Activated naive CD4-positive, alpha-beta T cell treated with anti-CD3 and anti-CD28 coated beads, Interleukin-2, amount 50 U/mL, for 24 hours (primary cell): ENCODE results near the gene HIRA.

Source experiments
- H3K27ac Mint-ChIP-seq: one replicate; pipeline ENCODE4 v1.8.0; 2021; ENCODE audit warnings: mild to moderate bottlenecking, mixed read lengths
- H3K27me3 Mint-ChIP-seq: one replicate; pipeline ENCODE4 v1.8.0; 2021; ENCODE audit warnings: mixed read lengths
- H3K36me3 Mint-ChIP-seq: one replicate; pipeline ENCODE4 v1.8.0; 2021; ENCODE audit warnings: mixed read lengths
- H3K4me1 Mint-ChIP-seq: one replicate; pipeline ENCODE4 v1.8.0; 2021; ENCODE audit warnings: mixed read lengths
- H3K4me3 Mint-ChIP-seq: one replicate; pipeline ENCODE4 v1.8.0; 2021; ENCODE audit warnings: mild to moderate bottlenecking, mixed read lengths
- H3K9me3 Mint-ChIP-seq: one replicate; pipeline ENCODE4 v1.8.0; 2021; ENCODE audit warnings: mixed read lengths

HIRA gene

DNA sequence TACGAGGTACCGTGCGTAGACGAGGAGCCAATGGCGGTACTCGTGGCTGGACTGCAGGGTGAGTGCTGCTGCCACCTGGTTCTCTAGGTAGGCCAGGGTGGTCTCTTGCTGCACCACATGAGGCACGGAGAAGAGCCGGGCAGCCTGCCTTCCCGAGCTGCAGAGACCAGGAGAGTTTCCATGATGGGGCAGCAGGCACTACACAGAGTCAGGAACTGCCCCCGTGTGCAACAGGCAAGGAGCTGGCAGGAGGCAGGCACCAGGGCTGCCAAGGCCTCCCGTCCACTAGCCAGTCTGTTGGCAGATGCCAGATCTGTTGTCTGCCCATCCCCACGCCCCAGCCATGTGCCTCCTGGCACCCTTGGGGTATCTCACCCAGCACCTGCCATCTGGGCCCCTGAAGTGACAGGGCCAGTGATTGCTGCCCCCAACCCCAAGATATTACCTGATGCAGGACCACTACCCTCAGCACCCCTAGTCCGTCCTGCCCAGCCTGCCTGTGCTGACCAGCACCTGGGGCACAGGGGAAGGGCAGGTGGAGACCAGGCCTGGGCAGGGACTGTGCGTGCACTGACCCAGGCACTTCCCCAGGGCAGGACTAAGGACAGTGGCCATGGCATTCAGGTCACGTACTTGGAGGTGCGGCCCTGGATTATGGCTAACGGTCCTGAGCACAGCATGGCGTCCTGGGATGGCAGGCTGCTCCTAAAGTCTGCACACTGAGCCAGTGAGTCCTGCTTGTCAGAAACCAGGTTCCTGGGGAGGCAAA is 78.0 kb downstream of the HIRA start:
- peaks cover 25% of the 10 kb centered on the region for H3K36me3 Mint-ChIP-seq

DNA sequence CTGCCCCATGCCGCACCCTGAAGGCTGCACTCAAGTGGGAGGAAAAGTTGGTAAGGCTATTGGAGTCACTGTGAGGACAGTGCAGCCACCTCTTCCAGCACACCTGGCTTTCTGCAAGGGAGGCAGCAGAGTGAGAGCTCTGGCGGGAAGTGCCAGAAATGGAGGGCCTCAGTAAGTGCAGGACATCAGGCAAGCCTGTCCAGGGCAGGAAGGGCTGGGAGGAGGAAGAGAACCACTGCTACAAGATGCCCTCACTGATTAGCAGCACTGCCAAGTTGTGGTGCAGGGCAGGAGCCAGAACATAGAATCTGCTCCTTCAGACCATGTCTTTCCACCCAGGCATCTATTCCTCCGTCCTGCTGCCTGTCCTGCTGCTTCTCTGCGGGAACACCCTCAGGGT is 78.8 kb downstream of the HIRA start:
- Mint-ChIP-seq H3K4me3 (no peak overlapping the region), H3K4me1 (no peaks in the 10 kb centered on the region), H3K27me3 (no peaks in the 10 kb centered on the region), H3K36me3 (peaks cover 25% of the 10 kb centered on the region), H3K27ac (no peak overlapping the region), H3K9me3 (no peaks in the 10 kb centered on the region)

More for the DNA sequence above, 78.0 kb downstream of the HIRA start:
- no peaks in the 10 kb centered on the region for H3K27me3 Mint-ChIP-seq
- no peak overlapping the region for H3K4me3 Mint-ChIP-seq
- H3K27ac Mint-ChIP-seq: no peak overlapping the region
- no peaks in the 10 kb centered on the region for H3K4me1 Mint-ChIP-seq
- no peaks in the 10 kb centered on the region for H3K9me3 Mint-ChIP-seq

DNA sequence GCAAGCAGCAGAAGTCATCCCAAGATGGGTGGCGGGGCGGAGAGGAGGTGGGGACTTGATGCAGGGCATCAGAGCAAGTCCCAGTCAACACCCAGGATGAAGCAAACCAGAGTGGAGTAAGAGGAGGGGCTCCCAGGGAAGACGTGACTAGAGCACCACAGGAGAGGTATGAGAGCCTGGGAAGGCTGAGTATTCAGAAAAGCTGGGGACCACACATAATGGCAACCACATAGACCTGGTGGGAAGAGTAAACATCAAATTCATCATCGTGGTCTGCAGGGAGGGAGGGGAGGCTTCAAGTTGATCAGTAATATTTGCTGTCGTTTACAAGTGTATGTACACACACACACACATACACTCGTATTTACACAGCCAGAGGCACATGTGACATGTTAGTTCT is 79.3 kb downstream of the HIRA start:
- no peaks in the 10 kb centered on the region for H3K27me3 Mint-ChIP-seq

DNA sequence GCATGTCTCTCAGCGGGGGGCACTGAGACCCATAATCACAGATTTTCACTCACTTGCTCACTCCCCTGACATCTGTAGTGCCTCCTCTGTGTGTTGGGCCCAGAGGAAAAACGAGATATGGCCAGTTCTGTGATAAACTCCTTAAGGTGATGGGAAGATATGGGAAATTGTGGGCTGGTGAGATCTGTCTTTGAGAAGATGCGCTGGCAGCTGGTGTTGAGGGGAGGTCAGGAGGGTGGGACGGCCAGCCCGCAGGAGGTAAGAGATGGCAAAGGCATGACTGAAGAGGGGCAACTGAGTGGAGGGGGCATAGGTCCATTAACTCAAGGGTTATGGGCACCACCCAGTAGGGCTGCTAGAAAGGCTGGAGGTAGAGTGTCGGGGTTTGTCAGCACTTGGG is 79.9 kb downstream of the HIRA start:
- no peaks in the 10 kb centered on the region for H3K4me1 Mint-ChIP-seq
- no peak overlapping the region for H3K4me3 Mint-ChIP-seq
- peaks cover 30% of the 10 kb centered on the region for H3K36me3 Mint-ChIP-seq
- no peak overlapping the region for H3K27ac Mint-ChIP-seq
- no peaks in the 10 kb centered on the region for H3K9me3 Mint-ChIP-seq
- no peaks in the 10 kb centered on the region for H3K27me3 Mint-ChIP-seq

More for the DNA sequence above, 79.3 kb downstream of the HIRA start:
- H3K4me1 Mint-ChIP-seq: no peaks in the 10 kb centered on the region
- H3K27ac Mint-ChIP-seq: no peak overlapping the region
- H3K9me3 Mint-ChIP-seq: no peaks in the 10 kb centered on the region
- H3K4me3 Mint-ChIP-seq: no peak overlapping the region
- peaks cover 28% of the 10 kb centered on the region for H3K36me3 Mint-ChIP-seq

DNA sequence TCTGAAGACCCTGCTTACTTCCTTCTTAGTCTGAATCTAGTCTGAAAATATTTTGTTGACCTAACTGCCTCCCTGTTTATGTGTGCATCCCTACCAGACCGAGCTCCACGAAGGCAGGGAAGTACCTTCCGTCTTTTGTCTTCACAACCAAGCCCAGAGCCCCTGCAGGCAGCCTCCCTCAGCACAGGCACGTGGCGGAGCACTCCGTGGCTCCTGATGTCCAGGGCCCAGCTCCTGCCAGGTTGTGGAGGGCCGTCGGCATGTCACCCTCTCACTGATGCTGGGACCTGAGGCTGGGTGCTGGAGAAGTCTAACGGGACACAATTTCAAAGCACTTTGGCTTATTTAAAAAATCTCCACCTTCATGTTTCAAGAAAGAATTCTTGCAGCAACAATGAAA is 80.6 kb downstream of the HIRA start:
- Mint-ChIP-seq H3K27ac (no peak overlapping the region), H3K36me3 (peaks cover 30% of the 10 kb centered on the region)

DNA sequence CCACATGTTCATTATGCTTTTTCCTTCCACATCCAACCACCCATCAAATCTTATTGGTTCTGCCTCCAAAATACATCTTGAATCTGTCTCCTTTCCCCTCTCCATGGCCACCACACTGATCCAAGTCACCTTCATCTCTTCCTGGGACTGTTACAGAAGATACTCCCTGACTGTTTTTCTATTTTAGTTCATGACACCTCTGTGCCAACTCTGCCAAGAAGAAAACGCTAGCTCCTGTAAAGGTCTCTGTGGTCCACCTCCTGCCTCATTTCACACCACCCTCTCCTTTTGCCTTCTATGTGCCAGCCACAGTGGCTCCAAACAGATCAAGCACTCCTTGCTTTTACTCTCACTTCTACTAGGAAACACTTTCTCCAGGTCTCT is 81.1 kb downstream of the HIRA start:
- peak overlapping the region; percentile 71 for H3K27ac Mint-ChIP-seq
- H3K4me3 Mint-ChIP-seq: no peak overlapping the region
- H3K36me3 Mint-ChIP-seq: peaks cover 30% of the 10 kb centered on the region
- H3K9me3 Mint-ChIP-seq: no peaks in the 10 kb centered on the region
- H3K4me1 Mint-ChIP-seq: no peaks in the 10 kb centered on the region
- H3K27me3 Mint-ChIP-seq: no peaks in the 10 kb centered on the region

More for the DNA sequence above, 80.6 kb downstream of the HIRA start:
- H3K4me1 Mint-ChIP-seq: no peaks in the 10 kb centered on the region
- no peaks in the 10 kb centered on the region for H3K9me3 Mint-ChIP-seq
- no peak overlapping the region for H3K4me3 Mint-ChIP-seq
- no peaks in the 10 kb centered on the region for H3K27me3 Mint-ChIP-seq

DNA sequence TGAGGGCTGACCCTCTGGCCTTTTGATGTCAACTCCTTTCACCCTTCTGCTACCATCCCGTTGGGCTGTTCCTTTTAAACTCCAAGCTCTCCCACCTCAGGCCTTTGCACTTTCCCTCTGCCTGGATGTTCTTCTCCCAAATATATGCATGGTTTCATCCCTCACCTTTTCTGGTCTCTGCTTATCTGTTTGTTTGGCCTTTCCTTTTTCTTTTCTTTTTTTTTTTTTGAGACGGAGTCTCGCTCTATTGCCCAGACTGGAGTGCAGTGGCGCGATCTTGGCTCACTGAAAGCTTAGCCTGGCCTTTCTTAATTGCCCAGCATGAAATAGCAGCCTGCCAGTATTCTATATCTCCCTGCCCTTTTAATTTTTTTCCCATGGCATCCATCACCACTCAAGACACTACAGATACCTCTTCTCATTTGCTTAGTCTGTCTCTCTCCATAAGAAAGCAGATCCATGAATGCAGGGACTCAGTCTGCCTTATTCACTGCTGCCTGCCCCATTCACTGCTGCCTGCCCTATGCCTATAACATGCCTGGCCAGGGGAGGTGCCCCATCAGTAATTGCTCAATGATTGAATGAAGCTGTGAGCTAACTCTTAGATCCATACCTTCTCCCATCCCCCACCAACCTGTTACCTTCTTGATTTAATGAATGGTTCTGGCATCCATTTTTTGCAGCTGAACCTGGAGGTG is 81.6 kb downstream of the HIRA start:
- H3K4me1 Mint-ChIP-seq: no peaks in the 10 kb centered on the region
- H3K27ac Mint-ChIP-seq: peak overlapping the region; percentile 71
- H3K36me3 Mint-ChIP-seq: peaks cover 35% of the 10 kb centered on the region
- no peaks in the 10 kb centered on the region for H3K9me3 Mint-ChIP-seq
- no peak overlapping the region for H3K4me3 Mint-ChIP-seq
- no peaks in the 10 kb centered on the region for H3K27me3 Mint-ChIP-seq

DNA sequence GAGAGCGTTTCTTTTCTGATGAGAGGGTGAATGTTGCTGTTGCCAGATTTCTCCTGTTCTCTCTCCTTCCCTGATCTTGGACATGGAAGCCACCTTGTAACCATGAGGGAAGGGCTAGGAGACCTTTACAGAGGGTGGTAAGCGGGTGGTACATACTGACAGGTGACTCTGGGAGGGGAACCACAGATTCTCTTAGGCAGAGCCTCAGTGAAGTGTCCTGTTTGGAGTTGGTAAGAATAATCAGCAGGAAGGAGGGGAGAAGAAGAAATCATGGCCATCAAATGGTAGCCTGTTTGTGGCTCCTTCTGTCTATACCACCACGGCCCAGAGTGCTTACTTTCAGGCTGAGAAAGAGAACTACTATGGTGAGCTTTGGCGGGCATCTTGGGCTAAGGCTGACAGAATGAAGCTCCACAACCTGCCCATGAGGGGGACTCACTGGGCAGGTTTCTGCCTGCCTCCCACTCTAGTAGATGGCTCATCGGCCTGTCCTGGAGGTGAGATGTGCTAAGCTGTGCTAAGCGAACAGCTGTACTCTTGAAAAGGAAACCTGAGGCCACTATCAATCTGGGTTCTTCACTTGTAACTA is 84.8 kb downstream of the HIRA start:
- H3K9me3 Mint-ChIP-seq: peaks cover 2% of the 10 kb centered on the region
- no peak overlapping the region for H3K27ac Mint-ChIP-seq
- H3K4me3 Mint-ChIP-seq: no peak overlapping the region
- H3K4me1 Mint-ChIP-seq: no peaks in the 10 kb centered on the region
- H3K27me3 Mint-ChIP-seq: no peaks in the 10 kb centered on the region
- peaks cover 50% of the 10 kb centered on the region for H3K36me3 Mint-ChIP-seq

DNA sequence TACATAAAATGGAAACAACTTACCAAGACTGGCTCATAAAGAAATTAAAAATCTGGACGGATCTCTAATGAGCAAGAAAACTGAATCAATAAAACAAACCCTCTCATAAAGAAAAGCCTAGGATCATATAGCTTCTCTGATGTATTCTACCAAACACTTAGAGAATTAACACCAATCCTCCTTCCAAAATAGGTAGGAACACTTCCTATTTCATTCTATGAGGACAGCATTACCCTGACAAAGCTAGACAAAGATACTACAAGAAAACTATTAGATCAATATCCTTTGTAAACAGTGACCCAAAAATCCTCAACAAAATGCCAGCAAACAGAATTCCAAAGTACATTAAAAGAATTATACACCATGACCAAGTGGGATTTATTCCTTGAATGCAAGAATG is 87.1 kb downstream of the HIRA start:
- H3K4me3 Mint-ChIP-seq: no peak overlapping the region
- no peak overlapping the region for H3K27ac Mint-ChIP-seq
- no peaks in the 10 kb centered on the region for H3K27me3 Mint-ChIP-seq
- H3K4me1 Mint-ChIP-seq: no peaks in the 10 kb centered on the region
- peaks cover 6% of the 10 kb centered on the region for H3K9me3 Mint-ChIP-seq
- H3K36me3 Mint-ChIP-seq: peaks cover 53% of the 10 kb centered on the region

DNA sequence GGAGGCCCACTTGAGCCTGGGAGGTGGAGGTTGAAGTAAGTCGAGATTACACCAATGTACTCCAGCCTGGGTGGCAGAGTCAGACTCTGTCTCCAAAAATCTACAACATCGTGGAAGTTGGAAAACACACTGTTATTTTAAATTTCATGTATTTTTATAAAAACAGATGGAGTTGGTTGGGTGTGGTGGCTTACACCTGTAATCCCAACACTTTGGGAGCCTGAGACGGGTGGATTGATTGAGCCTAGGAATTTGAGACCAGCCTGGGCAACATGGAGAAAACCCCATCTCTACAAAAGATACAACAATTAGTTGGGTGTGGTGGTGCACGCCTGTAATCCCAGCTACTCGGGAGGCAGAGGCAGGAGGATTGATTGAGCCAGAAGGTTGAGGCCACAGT is 88.1 kb downstream of the HIRA start:
- Mint-ChIP-seq H3K36me3 (peaks cover 58% of the 10 kb centered on the region), H3K27me3 (no peaks in the 10 kb centered on the region), H3K27ac (no peak overlapping the region), H3K9me3 (peaks cover 13% of the 10 kb centered on the region), H3K4me3 (no peak overlapping the region), H3K4me1 (no peaks in the 10 kb centered on the region)

DNA sequence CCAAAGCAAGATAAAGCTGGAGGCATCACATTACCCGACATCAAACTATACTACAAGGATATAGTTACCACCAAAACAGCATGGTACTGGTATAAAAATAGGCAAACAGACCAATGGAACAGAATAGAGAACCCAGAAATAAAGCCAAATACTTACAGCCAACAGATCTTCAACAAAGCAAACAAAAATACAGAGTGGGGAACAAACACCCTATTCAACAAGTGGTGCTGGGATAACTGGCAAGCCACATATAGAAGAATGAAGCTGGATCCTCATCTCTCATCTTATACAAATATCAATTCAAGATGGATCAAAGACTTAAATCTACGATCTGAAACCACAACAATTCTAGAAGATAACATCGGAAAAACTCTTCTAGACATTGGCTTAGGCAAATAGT is 90.0 kb downstream of the HIRA start:
- Mint-ChIP-seq H3K9me3 (peaks cover 17% of the 10 kb centered on the region), H3K27me3 (no peaks in the 10 kb centered on the region), H3K27ac (no peak overlapping the region), H3K4me3 (no peak overlapping the region), H3K36me3 (peaks cover 71% of the 10 kb centered on the region), H3K4me1 (no peaks in the 10 kb centered on the region)

DNA sequence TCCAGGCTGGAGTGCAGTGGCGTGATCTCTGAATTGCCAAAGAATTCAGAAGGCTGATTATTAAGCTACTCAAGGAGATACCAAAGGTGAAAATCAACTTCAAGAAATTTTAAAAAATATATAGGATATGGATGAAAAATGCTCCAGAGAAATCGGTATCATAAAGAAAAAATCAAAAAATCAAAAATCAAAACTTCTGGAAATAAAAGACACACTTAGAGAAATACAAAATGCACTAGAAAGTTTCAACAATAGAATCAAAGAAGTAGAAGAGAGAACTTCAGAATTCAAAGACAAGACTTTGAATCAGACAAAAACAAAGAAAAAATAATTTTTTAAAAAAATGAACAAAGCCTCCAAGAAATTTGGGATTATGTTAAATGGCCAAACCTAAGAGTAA is 94.4 kb downstream of the HIRA start:
- Mint-ChIP-seq H3K27ac (no peak overlapping the region), H3K36me3 (peaks cover 75% of the 10 kb centered on the region), H3K4me1 (no peaks in the 10 kb centered on the region), H3K9me3 (peaks cover 28% of the 10 kb centered on the region), H3K4me3 (no peak overlapping the region), H3K27me3 (no peaks in the 10 kb centered on the region)

DNA sequence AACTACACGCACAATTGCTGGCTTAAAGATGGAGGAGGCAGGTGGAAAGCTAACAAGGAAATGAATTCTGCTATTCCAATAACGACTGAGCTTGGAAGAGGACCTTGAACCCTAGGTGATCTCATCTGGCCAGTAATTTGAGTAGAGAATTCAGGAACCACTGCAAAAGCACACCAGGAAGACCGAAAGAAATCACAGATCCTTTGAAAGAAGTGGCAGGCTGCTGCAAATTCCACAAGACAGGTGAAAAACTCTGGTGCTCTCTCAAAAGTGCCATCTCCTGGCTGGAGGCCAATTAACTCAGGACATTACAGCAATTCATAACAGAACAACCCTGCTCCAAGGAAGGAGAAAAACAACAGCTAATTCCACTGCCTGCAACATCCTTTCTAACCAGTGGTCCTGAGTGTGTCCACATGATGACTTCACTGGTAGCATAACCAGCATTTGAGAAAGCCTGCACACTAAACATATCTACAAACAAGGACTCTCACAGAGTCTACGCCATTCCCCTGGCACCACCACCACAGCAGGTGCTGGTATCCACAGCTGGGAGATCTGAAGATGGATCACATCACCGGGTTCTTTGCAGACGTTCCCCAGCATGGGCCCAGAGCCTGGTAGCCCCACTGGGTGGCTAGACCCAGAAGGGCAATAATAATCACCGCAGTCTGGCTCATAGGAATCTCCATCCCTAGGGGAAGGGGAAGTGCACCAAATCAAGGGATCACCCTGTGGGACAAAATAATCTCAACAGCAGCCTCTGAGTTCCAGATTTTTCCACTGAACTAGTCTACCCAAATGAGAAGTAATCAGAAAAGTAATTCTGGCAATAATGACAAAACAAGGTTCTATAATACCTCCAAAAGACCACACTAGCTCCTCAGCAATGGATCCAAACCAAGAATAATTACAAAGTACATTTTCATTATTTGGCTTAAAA is 95.1 kb downstream of the HIRA start:
- Mint-ChIP-seq H3K4me3 (no peak overlapping the region), H3K36me3 (peaks cover 74% of the 10 kb centered on the region), H3K27me3 (no peaks in the 10 kb centered on the region), H3K4me1 (no peaks in the 10 kb centered on the region), H3K9me3 (peaks cover 22% of the 10 kb centered on the region), H3K27ac (no peak overlapping the region)

DNA sequence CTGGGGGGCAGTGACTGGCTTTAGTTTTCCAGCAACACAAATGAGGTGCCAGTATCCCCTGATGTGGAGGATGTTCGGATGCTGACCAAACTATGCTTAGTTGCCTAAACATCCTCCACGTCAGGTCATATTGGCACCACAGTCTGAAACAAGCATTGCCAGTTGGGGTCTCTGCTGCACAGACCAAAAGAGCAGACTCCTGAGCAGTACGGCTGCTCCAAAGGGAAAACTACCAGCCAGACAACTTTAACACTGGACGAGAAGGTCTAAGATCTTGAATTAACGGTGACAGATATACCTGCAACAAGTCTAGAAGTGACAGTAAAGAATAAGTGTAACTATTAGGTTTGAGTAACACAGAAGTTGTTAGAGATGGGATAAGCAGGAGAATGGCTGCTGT is 99.6 kb downstream of the HIRA start:
- Mint-ChIP-seq H3K4me1 (no peaks in the 10 kb centered on the region), H3K27ac (no peak overlapping the region), H3K4me3 (no peak overlapping the region), H3K36me3 (peaks cover 55% of the 10 kb centered on the region), H3K27me3 (no peaks in the 10 kb centered on the region), H3K9me3 (peaks cover 10% of the 10 kb centered on the region)

DNA sequence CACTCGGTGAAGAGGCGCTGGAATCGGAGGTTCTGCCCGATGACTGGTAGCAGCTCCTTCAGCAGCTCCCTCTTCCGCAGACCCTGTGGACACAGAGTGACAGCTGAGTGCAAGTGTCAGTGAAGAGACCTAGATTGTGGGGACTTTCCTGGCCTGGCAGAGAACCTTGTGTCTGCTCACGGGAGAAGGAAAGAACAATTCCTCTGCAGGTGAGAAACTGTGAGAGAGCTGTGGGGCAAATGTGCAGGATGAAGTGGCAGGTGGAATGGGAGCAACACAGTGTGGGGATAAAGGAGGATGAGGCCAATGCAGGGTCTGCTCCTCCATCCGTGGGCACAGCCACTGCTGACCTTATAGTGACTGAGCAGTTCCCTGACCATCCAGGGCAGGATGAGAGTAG is 100.1 kb downstream of the HIRA start:
- Mint-ChIP-seq H3K36me3 (peaks cover 50% of the 10 kb centered on the region), H3K9me3 (peaks cover 10% of the 10 kb centered on the region), H3K4me3 (no peak overlapping the region), H3K4me1 (no peaks in the 10 kb centered on the region), H3K27me3 (no peaks in the 10 kb centered on the region), H3K27ac (no peak overlapping the region)
